ENCODE measurements around the gene RCBTB1. TPM values are rescaled to one million over a fixed set of nuclear protein-coding genes. Genes with fewer than 3 reads are reported as not detected.

RCBTB1 gene
- total RNA-seq, 4 donors from 2014 or later: 82.2 to 172 (median 98.0) TPM

- Histone ChIP-seq H3K9me3 (no peaks in the 10 kb centered on the region), H3K4me1 (peaks cover 13 to 25% of the 10 kb centered on the region in 2 donors), H3K4me3 (replicated peaks in 1 of 3) (peak within 1 kb of the TSS; percentile 44 to 80 (median 75)), H3K27ac (peak within 1 kb of the TSS; percentile 98 to 99 (median 98)), H3K27me3 (no peaks in the 10 kb centered on the region), H3K36me3 (no peaks in the 10 kb centered on the region)
- intact Hi-C loops (cut with DNase I): loop anchor here (10.0 kb wide), 2 partner anchors 89 to 191 kb away; partner anchors contain the start of gene RCBTB1
- peak in 3 of 6 experiments; percentile 19 to 36 (median 30) for TF ChIP-seq CTCF (IDR thresholded peaks at IDR 0.05)
- TF ChIP-seq POLR2A (IDR thresholded peaks at IDR 0.05): peak; percentile 60 to 72
- WGBS, 2 donors: 5 to 11% methylated on average over 13 to 22 of the region's 71 CpGs
- peak; percentile 95 to 97 for DNase-seq
Observed at GRCh38 chr13:49495783-49496762, 89.3 kb downstream of the RCBTB1 start, which contains the start of gene PHF11. Gene PHF11, plus strand, starts transcription at chr13:49495953. Its CDS starts 49 bp downstream, at chr13:49496002.

GRCh38 chr13:49494645-49495044, 90.7 kb downstream of the RCBTB1 start:
- intact Hi-C loops (cut with DNase I): loop anchor here (10.0 kb wide), 2 partner anchors 90 to 190 kb away; partner anchors contain the start of gene RCBTB1
- H3K27ac ChIP-seq: peak overlapping the region; percentile 98 to 99 (median 98)
- H3K27me3 ChIP-seq: no peaks in the 10 kb centered on the region
- no peaks in the 10 kb centered on the region for H3K9me3 ChIP-seq
- TF ChIP-seq POLR2A (IDR thresholded peaks at IDR 0.05) (no peak), CTCF (IDR thresholded peaks at IDR 0.05) (no peak)
- H3K4me1 ChIP-seq: peaks cover 8 to 22% of the 10 kb centered on the region in 2 donors
- WGBS, 2 donors: 84 to 91% methylated on average over 2 of the region's 2 CpGs
- H3K4me3 ChIP-seq (replicated peaks in 1 of 3): peak overlapping the region in 1 of 3 donors; percentile 44
- no peak for DNase-seq
- no peaks in the 10 kb centered on the region for H3K36me3 ChIP-seq

- DNase-seq: no peak
- TF ChIP-seq POLR2A (IDR thresholded peaks at IDR 0.05) (no peak), CTCF (IDR thresholded peaks at IDR 0.05) (no peak)
- WGBS, 2 donors: 93 to 96% methylated on average over 2 of the region's 2 CpGs
Observed at GRCh38 chr13:49488563-49488962, 96.8 kb downstream of the RCBTB1 start.

More at GRCh38 chr13:49488563-49488962, 96.8 kb downstream of the RCBTB1 start:
- Histone ChIP-seq H3K36me3 (peaks cover 8 to 16% of the 10 kb centered on the region in 2 donors), H3K9me3 (no peaks in the 10 kb centered on the region), H3K4me1 (peaks cover 0 to 4% of the 10 kb centered on the region in 2 donors), H3K27me3 (no peaks in the 10 kb centered on the region), H3K4me3 (replicated peaks in 1 of 3) (no peak overlapping the region), H3K27ac (no peak overlapping the region)
- intact Hi-C loops (cut with DNase I): no loop called here

Other genes with a start within 250 kb of the RCBTB1 start
- 10 to 100 TPM; 23.3 to 41.0 (median 31.0) TPM for gene CAB39L, start 141.5 kb downstream of the RCBTB1 start, total RNA-seq
- gene SETDB2, start 141.3 kb downstream of the RCBTB1 start, total RNA-seq: 10 to 100 TPM; 17.9 to 27.4 (median 22.1) TPM
- 10 to 100 TPM; 53.9 to 71.4 (median 64.2) TPM for gene PHF11, start 89.6 kb downstream of the RCBTB1 start, total RNA-seq
- 1 to 10 TPM in 1 of 4 donors, under 1 TPM in 3; 0.33 to 1.2 (median 0.43) TPM for gene ARL11, start 42.9 kb upstream of the RCBTB1 start, total RNA-seq
- 100 to 1,000 TPM in 1 of 4 donors, 10 to 100 TPM in 3; 41.0 to 102 (median 66.9) TPM for gene EBPL, start 105.9 kb upstream of the RCBTB1 start, total RNA-seq
- gene KPNA3, start 207.1 kb upstream of the RCBTB1 start, total RNA-seq: 10 to 100 TPM; 29.5 to 34.6 (median 32.1) TPM

Data from thyroid gland (tissue), 4 donors.